Measurements from ENCODE around the gene RELCH.

The RELCH gene

GRCh38 chr18:62339106-62339988, 152.3 kb downstream of the RELCH start:
- TF ChIP-seq ZFX (IDR thresholded peaks at IDR 0.05) = no peak
- TF ChIP-seq, protein P1, sequence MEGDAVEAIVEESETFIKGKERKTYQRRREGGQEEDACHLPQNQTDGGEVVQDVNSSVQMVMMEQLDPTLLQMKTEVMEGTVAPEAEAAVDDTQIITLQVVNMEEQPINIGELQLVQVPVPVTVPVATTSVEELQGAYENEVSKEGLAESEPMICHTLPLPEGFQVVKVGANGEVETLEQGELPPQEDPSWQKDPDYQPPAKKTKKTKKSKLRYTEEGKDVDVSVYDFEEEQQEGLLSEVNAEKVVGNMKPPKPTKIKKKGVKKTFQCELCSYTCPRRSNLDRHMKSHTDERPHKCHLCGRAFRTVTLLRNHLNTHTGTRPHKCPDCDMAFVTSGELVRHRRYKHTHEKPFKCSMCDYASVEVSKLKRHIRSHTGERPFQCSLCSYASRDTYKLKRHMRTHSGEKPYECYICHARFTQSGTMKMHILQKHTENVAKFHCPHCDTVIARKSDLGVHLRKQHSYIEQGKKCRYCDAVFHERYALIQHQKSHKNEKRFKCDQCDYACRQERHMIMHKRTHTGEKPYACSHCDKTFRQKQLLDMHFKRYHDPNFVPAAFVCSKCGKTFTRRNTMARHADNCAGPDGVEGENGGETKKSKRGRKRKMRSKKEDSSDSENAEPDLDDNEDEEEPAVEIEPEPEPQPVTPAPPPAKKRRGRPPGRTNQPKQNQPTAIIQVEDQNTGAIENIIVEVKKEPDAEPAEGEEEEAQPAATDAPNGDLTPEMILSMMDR (conservative IDR thresholded peaks at IDR 0.05) = no peak
- no peak overlapping the region for H3K27ac ChIP-seq

DNA sequence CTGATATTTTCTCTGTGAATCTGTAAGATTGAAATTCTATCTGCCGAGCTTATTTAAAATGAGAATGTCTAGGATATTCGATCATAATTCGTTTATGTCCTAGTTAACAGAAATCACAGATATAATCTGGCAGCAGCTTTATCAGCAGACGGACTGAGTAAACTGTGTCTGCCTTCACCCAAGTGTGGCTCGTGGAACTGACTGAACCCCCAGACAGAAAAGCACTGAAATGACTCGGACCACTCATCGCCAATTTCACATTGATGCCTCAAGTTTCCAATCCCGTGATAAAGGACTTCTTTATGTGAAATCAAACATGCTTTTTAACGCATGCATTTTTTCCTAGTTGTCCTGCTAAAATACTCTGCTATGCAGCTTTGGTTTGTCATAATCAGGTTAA, 153.9 kb downstream of the RELCH start:
- no peak for TF ChIP-seq ZFX (IDR thresholded peaks at IDR 0.05)
- TF ChIP-seq, protein P1 (conservative IDR thresholded peaks at IDR 0.05) = no peak
- no peak overlapping the region for H3K27ac ChIP-seq

DNA sequence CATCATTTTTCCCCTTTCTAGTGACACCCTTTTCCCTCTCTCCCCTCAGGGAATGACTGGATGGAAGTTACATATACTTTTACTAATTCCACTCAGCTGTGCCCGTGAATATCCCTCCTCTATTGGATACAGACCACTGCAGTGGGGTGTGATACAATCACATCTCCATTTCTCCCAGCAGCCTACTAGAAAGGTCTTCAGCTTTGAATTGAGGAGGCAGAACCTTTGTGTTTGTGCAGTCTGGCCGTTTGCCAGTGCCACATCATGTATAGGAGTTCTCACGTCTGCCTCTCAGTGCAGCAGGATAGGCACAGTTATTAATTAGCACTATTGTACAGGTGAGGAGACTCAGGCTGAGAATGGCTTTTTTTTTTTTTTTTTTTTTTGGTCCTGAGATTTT, 154.4 kb downstream of the RELCH start:
- TF ChIP-seq, protein P1 (conservative IDR thresholded peaks at IDR 0.05) = no peak
- H3K27ac ChIP-seq = no peak overlapping the region

- H3K27ac ChIP-seq = no peak overlapping the region
- TF ChIP-seq, protein P1 (conservative IDR thresholded peaks at IDR 0.05) = no peak
- TF ChIP-seq ZFX (IDR thresholded peaks at IDR 0.05) = no peak
These were observed 155.8 kb downstream of the RELCH start for GRCh38 chr18:62342884-62343283.

- TF ChIP-seq, protein P1 (conservative IDR thresholded peaks at IDR 0.05) = no peak
- no peak for TF ChIP-seq ZFX (IDR thresholded peaks at IDR 0.05)
- no peak overlapping the region for H3K27ac ChIP-seq
These were observed 156.3 kb downstream of the RELCH start for GRCh38 chr18:62343316-62343715.

DNA sequence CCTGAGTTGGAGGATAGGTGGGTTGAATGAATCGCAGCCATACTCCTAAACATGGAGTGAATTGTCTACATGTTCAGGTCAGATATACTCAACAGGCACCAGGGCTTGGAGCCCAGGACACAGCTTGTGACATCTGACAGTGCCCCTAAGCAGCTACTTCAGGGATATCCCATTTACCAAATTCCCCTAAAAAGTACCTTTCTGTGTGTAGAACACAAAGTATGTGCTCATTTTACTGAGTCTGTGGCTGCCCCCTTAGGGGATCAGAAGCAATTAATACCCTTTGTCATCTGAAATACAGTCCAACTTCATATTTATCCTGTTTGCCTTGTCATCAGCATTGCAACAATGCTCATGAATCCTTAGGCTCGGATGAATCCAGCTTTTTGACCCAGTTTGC, 158.9 kb downstream of the RELCH start:
- TF ChIP-seq, protein P1 (conservative IDR thresholded peaks at IDR 0.05) = no peak
- no peak for TF ChIP-seq ZFX (IDR thresholded peaks at IDR 0.05)
- no peak overlapping the region for H3K27ac ChIP-seq

- TF ChIP-seq ZFX (IDR thresholded peaks at IDR 0.05) = no peak
- TF ChIP-seq, protein P1 (conservative IDR thresholded peaks at IDR 0.05) = no peak
- no peak overlapping the region for H3K27ac ChIP-seq
These were observed 159.5 kb downstream of the RELCH start for GRCh38 chr18:62346333-62347088.

All from C4-2B (cell line).